GM19395 (cell line): ENCODE data around the gene TTC13.
A peak's percentile ranks its signal among the peaks of the same experiment; 100 is the strongest.

ENCODE experiments used
- ATAC-seq: cut with Tn5 transposase; IDR thresholded peaks from one replicate; pipeline ENCODE4 v1.9.1; 2021; ENCODE audit warnings: mild to moderate bottlenecking, moderate library complexity; ENCODE audit not compliant: unreplicated experiment

TTC13 gene

DNA sequence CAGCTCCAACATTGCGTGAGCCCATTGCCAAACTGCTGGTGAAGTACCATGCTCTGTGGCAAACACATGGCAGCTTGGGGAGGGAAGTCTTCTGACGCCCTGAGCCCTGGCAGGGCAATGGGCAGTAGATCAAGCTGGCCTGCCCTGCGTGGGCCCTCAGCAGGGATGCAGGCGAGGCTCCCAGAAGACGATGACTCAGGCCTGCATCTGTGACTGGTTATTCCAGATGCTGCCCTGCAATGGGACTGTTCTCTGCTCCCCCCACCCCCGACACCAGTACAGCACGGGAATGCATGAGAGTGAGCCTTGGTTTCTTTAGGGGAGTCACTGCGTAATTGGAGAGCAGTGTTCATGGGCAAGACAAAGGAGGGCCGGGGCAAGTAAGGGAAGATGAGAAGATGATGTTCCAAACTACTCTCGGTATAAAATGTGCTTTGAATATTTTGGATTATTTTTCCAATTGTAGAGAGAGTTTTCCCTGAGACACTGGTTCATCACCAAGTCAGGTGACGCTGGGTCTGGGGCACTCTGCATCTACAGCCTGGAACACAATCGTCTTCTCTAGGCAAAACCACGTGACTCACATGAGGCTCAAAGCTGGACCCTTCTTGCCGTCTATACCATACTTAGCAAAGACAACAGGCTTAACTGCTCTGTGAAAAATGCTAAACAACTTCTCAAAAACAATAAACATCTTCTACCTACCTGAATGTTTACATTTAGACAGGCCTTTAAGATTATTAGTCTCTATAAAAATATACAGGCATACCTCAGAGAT is 101.3 kb downstream of the TTC13 start:
- no peak for ATAC-seq

DNA sequence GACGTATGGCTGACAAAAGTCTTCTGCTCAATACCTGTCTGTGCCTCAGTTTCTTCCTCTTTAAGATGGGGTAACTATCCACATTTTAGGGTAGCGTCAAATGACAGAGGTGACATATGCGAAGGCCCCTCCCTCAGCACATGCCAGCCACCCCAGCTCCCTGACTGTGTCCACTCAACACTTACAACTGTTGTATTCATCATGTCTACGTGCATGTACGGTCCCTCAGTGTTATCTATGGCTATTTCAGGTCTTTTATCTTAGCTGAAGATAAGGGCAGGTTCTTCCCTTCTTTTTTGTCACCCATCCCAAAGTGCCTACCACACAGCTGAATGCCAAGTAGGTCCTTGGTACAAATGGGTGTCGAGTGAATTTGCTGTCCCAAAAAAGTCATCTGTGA is 102.0 kb downstream of the TTC13 start:
- ATAC-seq, result no peak

DNA sequence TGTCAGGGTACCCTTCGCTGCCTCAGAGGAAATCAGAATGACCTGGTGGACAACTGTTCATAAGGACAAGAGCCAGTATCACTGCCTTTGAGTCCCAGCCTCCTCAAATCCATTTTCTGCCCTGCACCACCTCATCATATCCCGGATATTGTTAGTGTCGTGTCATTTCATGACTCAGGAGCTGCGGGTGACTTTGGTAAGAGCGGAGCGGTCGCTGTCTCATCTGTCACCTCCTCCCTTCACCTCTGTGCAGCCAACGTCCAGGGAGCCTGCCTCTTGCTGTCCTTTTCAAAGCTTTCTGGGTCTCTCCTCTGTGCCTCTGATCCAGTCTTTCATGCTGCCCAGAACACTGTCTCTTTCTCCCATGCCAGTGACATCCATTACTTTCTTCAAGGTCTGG is 103.3 kb downstream of the TTC13 start:
- ATAC-seq, result no peak

DNA sequence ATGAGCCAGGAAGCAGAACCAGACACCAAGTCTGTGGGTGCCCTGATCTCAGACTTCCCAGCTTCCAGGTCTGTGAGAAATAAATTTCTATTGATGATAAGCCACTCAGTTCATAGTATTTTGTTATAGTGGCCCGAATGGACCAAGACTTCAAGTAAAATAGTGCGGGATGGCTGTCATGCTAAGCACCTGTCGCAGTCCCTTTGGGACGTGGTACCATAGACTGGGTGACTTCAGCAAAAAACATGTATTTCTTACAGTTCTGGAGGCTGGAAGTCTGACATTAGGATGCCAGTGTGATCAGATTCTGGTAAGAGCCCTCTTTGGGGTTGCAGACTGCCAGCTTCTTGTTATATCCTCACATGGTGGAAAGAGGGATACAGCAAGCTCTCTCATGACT is 107.7 kb downstream of the TTC13 start:
- no peak for ATAC-seq

DNA sequence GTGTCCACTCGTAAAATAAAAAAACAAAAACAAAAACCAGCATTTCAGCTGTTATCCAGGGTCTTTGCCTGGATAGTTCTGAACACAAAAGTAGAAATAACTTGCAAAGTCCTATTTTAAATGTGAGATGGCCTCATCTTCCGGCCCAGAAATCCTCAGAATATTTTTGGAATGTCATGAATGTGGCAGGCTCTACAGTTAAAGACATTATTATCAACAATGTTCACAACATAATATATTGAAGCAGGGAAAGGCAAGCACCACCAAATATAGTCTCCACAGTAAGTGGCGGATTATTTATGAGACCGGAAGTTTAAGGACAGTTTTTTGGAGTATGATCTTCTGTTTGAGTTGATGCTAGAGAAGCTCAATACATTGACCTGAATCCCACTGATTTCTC is 109.2 kb downstream of the TTC13 start:
- no peak for ATAC-seq

DNA sequence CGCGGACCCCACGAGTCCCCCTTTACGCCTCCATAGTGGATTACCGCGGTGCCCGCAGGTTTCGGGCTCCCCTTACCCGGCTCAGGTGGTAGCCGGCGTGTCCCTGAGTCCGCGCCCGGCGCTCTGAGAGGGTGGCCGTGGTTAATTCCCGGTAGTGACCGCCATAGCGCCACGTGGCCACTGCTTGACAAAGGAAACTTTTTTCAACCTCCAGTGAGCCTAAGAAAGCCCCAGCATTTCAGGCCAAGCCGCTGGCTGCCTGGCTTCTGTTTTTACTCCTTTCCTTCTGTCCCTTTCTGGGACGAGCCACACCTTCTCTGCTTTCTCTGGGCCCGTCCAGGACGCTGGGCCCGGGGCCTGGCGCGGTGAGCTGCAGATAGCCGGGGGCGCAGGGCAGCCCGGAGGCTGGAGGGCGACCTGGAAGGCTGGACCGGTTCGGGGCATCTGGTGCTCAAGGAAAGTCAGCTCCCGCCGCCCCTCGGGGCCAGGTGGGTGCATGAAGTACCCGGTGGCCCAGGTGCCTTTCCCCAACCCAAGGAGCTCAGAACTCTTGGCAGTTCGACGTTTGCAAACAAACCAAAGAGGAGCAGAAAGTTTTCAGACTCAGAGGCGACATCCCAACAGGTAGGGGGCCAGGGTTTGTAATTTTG is 109.8 kb downstream of the TTC13 start:
- ATAC-seq, result peak; percentile 54

DNA sequence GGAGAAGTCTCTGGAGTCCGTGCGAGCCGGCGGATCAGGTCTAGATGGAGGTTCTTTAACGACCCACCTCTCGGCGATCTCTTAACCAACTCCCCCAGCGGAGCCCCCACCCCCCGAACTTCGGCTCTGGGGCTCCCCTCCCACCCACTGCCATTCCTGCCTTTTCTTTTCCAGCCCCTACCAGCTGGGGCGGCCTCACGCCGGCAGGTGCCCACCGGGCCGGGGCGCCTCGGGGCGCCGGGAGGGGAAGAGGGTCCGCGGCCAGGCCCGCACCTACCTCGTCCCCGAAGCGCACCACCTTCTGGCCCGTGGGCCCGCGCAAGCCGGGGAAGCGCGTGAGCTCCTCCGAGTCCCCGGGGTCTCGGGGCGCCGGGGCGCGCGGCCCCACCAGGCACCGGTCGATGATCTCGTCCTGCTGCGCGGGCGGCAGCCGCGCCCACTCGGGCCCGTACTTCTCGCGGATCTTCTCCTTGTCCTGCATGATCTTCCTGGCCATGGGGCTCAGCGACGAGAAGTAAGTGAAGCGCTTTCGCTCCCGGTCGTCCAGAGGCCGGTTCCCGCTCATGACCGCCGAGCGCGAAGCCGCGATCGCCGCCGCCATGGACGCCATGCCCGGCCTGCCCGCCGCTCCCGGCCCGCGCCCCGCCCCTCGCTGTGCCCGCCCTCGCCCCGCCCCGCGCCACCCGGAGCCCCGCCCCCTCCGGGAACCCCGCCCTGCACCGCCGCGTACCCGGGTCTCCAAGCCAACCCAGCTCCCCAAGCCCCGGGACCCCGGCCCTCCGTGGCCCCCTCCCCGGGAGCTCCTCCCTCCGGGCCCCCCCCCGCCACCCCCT is 110.5 kb downstream of the TTC13 start, which contains the start of gene C1orf198:
Gene C1orf198 (minus strand): TSS at position 619 of the 833 bp plus-strand sequence. CDS start 9 bp downstream, at position 610.
- peak; percentile 87 for ATAC-seq

DNA sequence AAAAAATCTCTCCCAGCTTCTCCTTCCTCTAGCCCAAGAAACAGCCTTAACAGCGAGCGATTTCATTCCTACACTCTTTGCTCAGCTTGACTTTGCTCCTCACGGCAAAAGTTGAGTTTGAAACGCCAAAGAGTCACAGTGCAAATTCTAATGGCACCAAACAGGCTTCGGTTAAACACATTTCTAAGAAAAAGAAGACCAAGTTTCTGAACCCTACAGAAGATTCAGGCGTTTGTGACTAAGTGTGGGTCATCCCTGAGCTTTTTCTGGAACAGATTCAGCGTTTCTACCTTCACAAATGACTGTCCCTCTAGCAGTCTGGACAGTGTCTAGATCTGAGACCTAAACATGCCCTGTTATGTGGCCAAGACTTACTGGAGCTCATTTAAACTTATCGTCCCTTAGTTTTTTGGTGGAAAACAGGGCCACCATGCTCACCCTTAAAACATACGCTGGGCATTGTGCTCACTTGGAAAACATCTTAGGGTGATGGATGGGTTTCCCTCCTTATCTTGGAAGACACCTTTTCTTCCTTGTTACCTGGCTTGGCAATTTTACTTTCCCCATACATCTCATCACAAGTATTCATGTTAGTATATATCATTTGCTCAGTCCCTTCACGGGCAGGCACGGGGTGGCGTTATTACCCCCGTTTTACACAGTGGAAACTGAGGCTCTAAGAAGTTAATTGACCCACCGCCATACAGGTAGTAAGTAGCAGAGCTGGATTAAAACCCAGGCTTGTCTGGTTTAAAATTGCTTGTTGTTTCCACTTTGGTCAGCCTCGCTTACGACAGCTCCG is 111.4 kb downstream of the TTC13 start:
- no peak for ATAC-seq

DNA sequence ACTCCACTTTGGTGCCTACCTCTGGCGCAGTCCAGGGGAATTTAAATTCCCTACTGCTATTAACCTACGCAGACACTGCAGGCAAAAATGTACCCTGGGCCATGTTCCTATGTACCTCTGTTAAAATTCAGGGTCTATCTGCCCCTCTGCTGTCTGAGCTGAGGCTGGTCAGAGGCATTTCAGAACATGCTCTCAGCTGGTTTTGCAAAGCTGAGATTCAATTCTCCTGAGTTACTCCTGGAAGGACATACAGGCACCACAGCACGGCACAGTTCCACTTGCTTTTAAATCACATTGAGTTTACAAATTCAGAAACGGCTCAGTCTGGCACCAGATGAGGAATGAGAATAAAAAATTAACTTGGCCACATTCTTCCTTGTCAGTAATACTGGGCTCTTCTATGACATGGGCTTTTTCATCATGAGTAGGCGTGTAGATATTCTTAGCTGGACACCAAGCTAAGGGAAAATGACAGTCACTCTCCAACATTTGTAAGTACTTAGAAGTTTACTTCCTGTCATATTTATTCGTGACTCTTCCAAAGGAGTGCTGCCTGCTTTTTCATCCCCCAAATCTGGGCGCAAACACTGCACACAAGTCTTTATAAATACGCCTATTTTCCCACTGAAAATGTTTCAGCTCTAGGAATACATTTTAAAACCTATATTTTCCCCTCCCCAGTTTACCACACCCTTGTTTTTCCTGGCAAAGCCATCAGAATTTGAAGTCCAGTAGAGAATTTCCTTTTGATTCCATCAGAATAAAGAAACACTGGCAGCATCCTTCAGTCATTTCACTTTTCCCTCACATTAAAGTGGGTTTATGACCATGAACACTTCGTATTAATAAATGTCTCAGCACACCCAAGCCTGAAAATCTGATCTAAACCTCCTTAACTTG is 112.2 kb downstream of the TTC13 start:
- ATAC-seq, result no peak

DNA sequence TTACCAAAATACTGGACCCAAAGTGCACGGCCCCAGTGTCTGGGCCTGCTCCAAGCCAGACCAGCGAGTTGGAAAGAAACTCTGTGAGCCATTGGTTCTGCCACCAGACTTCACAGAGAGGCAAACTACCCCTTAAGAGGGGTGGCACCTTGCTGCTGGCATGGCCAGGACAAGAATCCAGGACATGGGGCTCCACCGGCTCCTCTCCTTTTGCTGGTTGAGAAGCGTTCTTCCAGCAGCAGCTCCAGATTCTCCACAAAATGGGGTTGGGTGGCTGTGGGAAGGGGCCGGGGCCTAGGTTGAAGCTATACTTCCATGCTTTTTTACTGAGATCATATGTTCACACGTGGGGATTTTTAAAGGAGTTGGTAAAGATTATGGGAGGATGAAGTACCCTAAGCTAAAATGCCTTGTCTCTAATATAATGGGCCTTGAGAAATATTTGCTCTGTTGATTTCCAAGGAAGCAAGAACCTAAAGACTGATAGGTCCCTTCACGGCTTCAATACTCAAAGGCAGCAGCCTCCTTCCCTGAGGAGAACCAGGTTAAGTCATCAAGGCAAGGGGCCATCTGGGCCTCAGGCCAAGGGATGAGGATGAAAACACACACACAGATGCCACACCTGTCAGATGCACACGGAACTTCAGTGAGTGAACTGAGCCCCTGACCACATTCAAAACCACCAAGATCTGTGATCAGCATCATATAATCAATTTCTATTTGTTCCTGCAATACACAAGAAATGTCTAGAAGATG is 113.4 kb downstream of the TTC13 start:
- ATAC-seq, result no peak

DNA sequence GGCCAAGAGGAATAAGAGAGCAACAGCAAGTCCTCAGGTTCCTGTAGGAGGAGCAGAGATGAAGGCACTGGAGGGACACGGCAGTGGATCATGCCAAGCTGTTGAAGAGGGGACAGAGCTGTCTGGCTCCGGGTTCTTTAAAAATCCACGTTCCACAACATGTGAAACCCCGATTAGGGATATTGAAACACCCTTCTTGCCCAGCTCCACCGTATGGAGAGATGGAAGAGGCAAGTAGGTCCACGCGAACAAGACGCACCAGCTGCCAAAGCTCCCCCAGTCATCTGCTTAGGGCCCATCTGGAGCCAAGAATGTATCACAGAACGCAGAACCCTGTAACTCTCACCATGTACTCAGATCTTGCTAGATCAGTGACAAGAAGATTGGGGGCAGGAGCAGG is 114.2 kb downstream of the TTC13 start:
- ATAC-seq, result no peak

DNA sequence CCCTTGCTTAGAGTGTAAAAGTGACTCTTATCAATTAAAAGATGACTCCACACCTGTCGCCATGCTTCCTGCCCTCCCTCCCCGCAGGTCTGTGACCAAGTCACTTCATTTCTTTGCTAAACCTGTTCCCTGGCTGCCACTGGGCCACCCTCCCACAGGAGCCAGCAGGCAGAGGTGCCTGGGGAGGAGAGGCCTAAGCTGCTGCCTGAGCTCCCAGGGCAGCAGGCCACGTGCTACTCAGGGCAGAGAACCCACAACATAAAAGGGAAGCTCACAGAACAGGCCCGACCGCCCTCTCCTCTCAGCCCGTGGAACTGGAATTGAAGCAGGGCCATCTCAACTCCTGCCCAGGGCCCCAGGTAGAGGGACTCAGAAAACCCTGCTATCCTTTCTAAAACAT is 115.2 kb downstream of the TTC13 start:
- no peak for ATAC-seq

DNA sequence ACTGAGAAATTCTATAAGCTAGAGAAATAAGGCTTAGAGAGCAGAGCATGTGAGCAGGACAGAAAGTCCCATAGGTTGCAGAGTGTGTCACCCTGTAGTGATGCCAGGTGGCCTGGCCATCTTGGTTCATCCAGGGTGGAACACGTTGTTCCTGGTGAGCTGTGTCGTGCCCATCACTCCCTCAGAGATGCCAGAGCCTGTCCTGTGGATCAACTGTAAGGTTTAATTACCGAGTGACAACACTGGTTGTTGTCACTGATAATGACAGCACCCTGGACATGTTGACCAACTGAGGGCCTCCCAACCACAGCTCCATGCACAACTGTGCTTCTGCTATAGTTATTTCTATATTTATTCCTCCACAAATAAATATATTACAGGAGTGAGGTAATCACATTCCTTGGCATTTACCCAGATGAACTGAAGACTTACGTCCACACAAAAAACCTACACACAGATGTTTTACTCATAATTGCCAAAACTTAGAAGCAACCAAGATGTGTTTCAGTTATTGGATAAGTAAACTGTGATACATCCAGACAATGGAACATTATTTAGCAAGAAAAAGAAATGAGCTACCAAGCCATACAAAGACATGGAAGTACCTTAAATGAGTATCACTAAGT is 116.6 kb downstream of the TTC13 start:
- ATAC-seq, result no peak

DNA sequence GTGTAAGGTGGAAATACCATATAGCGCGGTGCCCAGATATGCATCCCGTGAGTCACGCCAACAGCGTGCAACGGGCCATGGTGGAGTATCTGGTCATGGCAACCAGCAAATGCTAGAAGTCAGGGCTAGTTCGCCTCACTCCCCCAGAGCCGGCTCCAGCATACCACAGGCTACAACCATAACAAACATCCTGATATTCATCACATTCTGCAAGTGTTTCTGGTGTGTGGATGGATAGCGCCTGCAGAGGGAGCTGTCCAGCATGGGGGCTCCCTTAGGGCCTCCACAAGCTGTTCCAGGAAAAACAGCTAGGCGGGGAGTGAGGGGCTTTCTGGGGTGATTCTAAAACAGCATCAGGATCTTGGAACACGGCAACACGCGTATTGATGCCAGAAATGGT is 117.2 kb downstream of the TTC13 start:
- ATAC-seq, result no peak

DNA sequence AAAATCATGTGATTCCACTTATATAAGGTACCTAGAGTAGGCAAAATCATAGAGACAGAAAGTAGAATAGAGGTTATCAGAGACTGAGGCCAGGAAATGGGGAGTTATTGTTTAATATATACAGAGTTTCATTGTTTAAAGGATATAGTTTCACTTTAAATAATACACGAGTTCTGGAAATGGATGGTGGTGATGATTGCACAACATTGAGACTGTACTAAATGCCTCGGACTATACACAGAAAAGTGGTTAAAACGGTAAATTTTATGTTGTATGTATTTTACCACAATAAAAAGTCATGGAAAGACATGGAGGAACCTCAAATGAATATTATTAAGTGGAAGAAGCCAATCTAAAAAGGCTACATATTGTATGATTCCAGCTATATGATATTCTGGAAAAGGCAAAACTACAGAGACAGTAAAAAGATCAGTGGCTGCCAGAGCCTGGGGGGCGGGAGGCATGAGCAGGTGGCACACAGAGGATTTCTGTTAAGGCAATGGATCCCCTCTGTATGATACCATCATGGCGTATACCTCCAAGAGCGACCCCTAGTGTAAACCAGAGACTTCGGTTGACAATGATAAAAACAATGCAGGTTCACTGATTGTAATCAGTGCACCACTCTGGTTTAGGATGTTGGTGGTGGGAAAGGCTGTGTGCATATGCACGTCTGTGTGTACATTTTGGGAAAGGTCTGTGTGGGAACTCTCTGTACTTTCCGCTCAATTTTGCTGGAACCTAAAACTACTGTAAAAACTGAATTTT is 117.9 kb downstream of the TTC13 start:
- ATAC-seq, result no peak

DNA sequence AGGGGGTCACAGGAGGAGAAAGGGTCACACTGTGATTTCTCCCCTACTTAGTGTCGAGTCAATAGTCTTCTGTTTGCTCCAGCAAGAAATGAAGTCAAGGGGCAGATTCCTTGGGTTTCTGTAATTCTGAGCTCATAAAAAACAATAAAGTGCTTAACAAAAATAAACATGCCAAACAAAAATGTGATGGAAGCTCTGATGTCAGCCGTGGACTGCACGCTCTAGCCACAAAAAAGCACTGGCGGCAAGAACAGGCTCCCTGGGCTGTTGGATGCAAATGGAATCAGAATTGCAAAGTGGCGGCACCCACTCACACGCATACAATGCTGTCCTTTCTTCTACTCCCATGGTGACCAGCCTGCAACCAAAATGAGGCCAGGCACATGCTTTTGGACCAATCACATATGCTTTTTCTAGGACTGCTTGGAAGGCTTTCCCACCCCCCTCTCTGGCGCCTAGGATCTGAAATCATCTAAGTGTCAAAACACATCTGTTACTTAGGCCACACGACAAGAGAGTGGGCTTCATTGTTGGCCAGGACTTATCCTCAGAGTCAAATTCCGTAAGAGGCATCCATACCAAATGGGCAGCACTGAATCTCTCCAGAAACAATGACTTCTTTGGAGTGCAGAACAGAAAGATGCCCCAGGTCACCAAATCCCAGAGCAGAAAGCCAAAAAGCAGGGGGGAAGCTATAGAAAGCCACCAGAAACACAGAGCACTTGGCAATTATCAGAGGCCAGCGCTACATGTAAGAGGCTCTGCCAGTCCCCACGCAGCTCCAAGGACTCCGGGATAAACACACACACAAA is 119.5 kb downstream of the TTC13 start:
- ATAC-seq, result no peak

DNA sequence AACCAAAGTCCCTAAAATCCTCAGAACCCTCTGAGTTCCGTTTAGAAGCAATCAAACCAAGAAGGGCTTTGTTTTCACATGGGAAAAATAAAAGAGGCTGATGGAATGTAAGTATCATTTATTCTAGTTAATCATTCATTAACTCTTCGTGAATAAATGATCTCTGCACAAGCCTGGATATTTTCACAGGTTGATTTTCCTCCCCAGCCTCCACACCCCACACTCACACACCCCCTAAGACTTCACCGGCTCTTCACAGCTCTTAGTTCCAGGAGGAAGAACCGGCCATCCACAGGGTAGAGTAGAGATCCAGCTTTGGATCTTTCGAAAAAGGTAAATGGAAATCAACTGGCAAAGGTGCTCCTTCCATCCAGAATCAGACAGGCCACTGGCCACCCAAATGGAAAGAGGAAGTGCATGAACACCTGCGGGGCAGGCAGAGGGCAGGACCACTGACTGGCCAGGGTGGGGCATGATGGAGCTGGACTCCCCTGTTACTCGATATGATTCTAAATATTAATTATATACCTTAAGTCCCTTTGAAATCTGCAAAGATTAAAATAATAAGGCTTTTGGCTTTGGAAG is 120.3 kb downstream of the TTC13 start:
- ATAC-seq, result no peak
